Activated T-cell treated with anti-CD3 and anti-CD28 coated beads for 1 hour (primary cell): Measurements from ENCODE around the gene MRPL55.
A peak's percentile ranks its signal among the peaks of the same experiment; 100 is the strongest.
"Not testable (repeated sequence)": the region's sequence is repeated elsewhere in the genome, so short reads cannot be mapped to it uniquely, and the experiment has no call there.

ENCODE experiments used
- DNase-seq: peaks from one replicate; pipeline ENCODE4 v3.0.0-alpha.2; 2020; ENCODE audit warnings: low read depth

Gene MRPL55

GRCh38 chr1:228120857-228121489 is 11.9 kb upstream of the MRPL55 start:
- DNase-seq, result no peak

GRCh38 chr1:228120351-228120750 is 11.3 kb upstream of the MRPL55 start:
- DNase-seq, result no peak

GRCh38 chr1:228118040-228118439 is 8.9 kb upstream of the MRPL55 start:
- DNase-seq, result no peak

GRCh38 chr1:228117335-228117734 is 8.2 kb upstream of the MRPL55 start:
- DNase-seq, result no peak

GRCh38 chr1:228114827-228115226 is 5.7 kb upstream of the MRPL55 start:
- DNase-seq, result no peak

GRCh38 chr1:228112617-228113016 is 3.5 kb upstream of the MRPL55 start:
- DNase-seq, result no peak

- no peak for DNase-seq
These were observed 3.1 kb upstream of the MRPL55 start for GRCh38 chr1:228112167-228112566.

GRCh38 chr1:228111315-228111714 is 2.2 kb upstream of the MRPL55 start:
- not testable (repeated sequence) for DNase-seq

GRCh38 chr1:228110556-228110955 is 1.5 kb upstream of the MRPL55 start:
- no peak for DNase-seq

GRCh38 chr1:228109962-228110488 is 926 bp upstream of the MRPL55 start:
- no peak for DNase-seq

- no peak for DNase-seq
These were observed 392 bp downstream of the MRPL55 start for GRCh38 chr1:228108742-228109072.

- DNase-seq, result no peak
These were observed 926 bp downstream of the MRPL55 start for GRCh38 chr1:228108055-228108690.

GRCh38 chr1:228107636-228108035 is 1.5 kb downstream of the MRPL55 start:
- DNase-seq, result no peak

- DNase-seq, result no peak
These were observed 2.4 kb downstream of the MRPL55 start for GRCh38 chr1:228106800-228107054.

GRCh38 chr1:228105996-228106799 is 2.9 kb downstream of the MRPL55 start:
- DNase-seq, result no peak

- no peak for DNase-seq
These were observed 3.7 kb downstream of the MRPL55 start for GRCh38 chr1:228105270-228105995.

- DNase-seq, result no peak
These were observed 4.4 kb downstream of the MRPL55 start for GRCh38 chr1:228104526-228105269.

- DNase-seq, result peak; percentile 93
These were observed 6.1 kb downstream of the MRPL55 start, which contains the start of gene C1orf35 for GRCh38 chr1:228102791-228103620. TSS of gene C1orf35 (minus strand) at chr1:228103325. CDS start at chr1:228103227, 98 bp downstream.

GRCh38 chr1:228101994-228102790 is 6.9 kb downstream of the MRPL55 start:
- DNase-seq, result peak; percentile 50

- no peak for DNase-seq
These were observed 7.5 kb downstream of the MRPL55 start for GRCh38 chr1:228101614-228101993.
